Measurements from ENCODE around the gene ARHGAP33. TPM values are rescaled to one million over a fixed set of nuclear protein-coding genes. Genes with fewer than 3 reads are reported as not detected.

Gene ARHGAP33
- total RNA-seq, 1 donor from 2014 or later = 13.3 TPM

DNA sequence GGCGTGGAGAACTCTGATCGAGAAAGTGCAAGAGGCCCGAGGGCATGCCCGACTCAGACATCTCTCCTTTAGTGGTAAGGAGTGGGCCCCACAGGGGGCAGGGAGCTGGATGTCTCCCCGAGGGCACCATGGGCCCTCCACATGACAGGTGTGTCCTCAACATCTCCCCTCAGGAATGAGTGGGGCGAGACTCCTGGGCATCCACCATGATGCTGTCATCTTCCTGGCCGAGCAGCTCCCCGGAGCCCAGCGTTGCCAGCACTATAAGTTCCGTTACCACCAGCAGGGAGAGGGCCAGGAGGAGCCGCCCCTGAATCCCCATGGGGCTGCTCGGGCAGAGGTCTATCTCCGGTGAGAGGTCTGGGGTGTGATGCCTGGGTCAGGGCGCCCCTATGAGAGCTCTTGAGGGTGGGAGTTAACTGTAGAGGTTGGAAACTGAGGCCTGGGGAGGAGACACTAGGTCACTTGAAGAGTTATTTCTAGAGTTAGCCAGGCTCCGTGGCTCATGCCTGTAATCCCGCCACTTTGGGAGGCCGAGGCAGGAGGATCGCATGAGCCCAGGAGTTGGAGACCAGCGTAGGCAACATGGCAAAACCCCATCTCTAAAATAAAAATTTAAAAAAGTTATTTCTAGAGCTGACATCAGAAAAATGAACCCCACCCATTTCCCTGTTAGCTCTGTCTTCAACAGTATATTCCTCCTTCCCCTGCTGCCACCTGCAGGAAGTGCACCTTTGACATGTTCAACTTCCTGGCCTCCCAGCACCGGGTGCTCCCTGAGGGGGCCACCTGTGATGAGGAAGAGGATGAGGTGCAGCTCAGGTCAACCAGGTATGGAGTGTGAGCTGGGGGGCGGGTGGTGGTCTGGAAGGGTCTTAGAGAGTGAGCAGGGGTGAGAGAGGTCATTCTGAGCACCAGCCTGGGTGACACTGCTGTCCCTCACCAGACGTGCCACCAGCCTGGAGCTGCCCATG is 38.2 kb upstream of the ARHGAP33 start:
- no peak for DNase-seq (ENCODE audit: low read depth)
- no peak overlapping the region for H3K4me3 ChIP-seq (ENCODE audit: low read depth, low read length)
- TF ChIP-seq CTCF (conservative IDR thresholded peaks at IDR 0.05; ENCODE audit: low read depth, low read length) = peak; percentile 40

GRCh38 chr19:35738021-35738886 is 37.1 kb upstream of the ARHGAP33 start:
- DNase-seq (ENCODE audit: low read depth) = no peak
- no peak overlapping the region for H3K4me3 ChIP-seq (ENCODE audit: low read depth, low read length)
- TF ChIP-seq CTCF (conservative IDR thresholded peaks at IDR 0.05; ENCODE audit: low read depth, low read length) = no peak

DNA sequence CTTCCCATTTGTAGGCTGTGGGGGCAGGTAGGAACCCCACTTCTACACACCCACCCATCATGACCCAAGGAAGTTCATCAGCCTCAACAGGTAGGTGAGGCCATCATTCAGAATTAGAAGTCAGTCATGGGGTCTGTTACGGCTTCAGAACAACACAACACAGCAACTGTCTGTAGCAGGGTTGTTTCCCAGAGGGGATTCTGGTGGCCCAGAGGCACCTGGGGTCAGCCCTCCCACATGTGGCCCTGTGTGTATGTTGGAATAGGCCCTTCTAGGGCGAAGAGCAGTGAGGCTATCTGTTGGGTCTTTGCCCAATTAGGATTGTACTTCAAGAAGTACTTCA is 36.5 kb upstream of the ARHGAP33 start:
- H3K4me3 ChIP-seq (ENCODE audit: low read depth, low read length) = no peak overlapping the region
- TF ChIP-seq CTCF (conservative IDR thresholded peaks at IDR 0.05; ENCODE audit: low read depth, low read length) = no peak
- no peak for DNase-seq (ENCODE audit: low read depth)

- no peak for TF ChIP-seq CTCF (conservative IDR thresholded peaks at IDR 0.05; ENCODE audit: low read depth, low read length)
- peak overlapping the region; percentile 56 for H3K4me3 ChIP-seq (ENCODE audit: low read depth, low read length)
- no peak for DNase-seq (ENCODE audit: low read depth)
Observed at GRCh38 chr19:35739275-35740107, 35.9 kb upstream of the ARHGAP33 start.

DNA sequence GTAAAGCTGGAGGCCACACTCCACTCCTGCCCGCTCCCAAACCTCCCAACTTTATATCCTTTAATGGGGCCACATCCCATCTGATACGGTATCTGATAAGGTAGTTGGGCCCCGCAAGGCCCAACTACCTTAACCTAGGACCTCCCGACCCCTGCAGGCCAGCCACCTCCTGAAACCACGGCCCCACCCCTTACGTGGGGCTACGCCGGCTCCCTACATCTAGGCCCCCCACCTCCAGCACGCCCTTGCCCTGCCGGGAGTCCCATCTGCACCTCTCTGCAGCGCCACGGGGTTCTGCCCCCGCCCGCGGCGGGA is 35.3 kb upstream of the ARHGAP33 start:
- H3K4me3 ChIP-seq (ENCODE audit: low read depth, low read length) = peak overlapping the region; percentile 56
- TF ChIP-seq CTCF (conservative IDR thresholded peaks at IDR 0.05; ENCODE audit: low read depth, low read length) = no peak
- DNase-seq (ENCODE audit: low read depth) = no peak

DNA sequence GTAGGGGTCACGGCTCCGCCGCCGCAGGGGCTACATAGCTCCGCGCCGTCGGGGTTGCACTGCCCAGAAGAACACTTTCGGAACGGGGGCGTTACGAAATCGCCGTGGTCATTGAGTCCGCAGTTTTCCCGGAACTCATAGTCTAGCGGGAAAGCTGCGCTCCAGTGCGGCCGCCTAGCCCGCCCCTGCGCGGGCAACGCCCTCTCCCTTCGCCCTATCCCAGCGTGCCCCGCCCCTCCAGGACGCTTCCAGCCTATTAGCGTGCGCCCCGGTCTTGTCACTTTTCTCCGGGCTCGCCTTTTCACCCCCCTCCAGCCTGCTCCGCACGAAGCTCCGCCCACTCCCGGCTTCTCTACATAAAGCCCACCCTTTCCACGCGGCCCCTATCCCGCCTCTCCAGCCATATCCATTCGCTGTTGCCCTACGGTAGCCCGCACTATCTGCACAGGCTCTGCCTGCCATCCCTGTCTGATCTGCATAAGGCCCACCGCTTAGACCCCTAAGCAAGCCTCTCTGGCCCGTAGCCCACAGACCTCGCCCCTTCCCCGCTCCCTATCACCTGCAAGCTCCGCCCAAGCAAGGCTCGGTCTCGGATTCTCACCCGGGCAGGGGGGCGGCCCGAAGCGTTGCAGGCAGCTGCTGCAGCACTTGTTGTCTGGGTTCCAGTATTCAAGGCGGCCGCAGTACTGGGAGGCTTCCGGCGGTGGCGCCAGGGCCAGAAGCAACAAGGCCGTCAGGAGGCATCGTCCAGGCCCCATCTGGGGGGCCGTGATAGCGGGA is 34.8 kb upstream of the ARHGAP33 start:
- peak overlapping the region; percentile 56 for H3K4me3 ChIP-seq (ENCODE audit: low read depth, low read length)
- no peak for DNase-seq (ENCODE audit: low read depth)
- peak; percentile 16 for TF ChIP-seq CTCF (conservative IDR thresholded peaks at IDR 0.05; ENCODE audit: low read depth, low read length)
